Measurements from ENCODE around the gene GATB. TPM values are rescaled to one million over a fixed set of nuclear protein-coding genes. Genes with fewer than 3 reads are reported as not detected.
A peak's percentile ranks its signal among the peaks of the same experiment; 100 is the strongest.

Gene GATB
- total RNA-seq, 6 experiments from 2014 or later: 23.1 to 28.2 (median 24.4) TPM

- H3K36me3 Mint-ChIP-seq (ENCODE audit: low read depth): peaks cover 8% of the 10 kb centered on the region
- H3K4me1 Mint-ChIP-seq (ENCODE audit: low read depth): peaks cover 62% of the 10 kb centered on the region
- no peaks in the 10 kb centered on the region for H3K9me3 Mint-ChIP-seq
- no peak for TF ChIP-seq CTCF (IDR thresholded peaks at IDR 0.05)
- peak; percentile 71 for DNase-seq
- H3K27me3 Mint-ChIP-seq (ENCODE audit: insufficient read depth): no peaks in the 10 kb centered on the region; the same call in 1 of the 2 replicates
- H3K4me3 Mint-ChIP-seq: peak overlapping the region; percentile 57
- peak overlapping the region; percentile 87 for H3K27ac Mint-ChIP-seq
Measured at GRCh38 chr4:151688003-151688784, 72.6 kb downstream of the GATB start.

- no peaks in the 10 kb centered on the region; the same call in 1 of the 2 replicates for H3K27me3 Mint-ChIP-seq (ENCODE audit: insufficient read depth)
- peaks cover 61% of the 10 kb centered on the region for H3K4me1 Mint-ChIP-seq (ENCODE audit: low read depth)
- DNase-seq: peak; percentile 36
- H3K27ac Mint-ChIP-seq: peak overlapping the region; percentile 87
- H3K4me3 Mint-ChIP-seq: peak overlapping the region; percentile 57; the same call in 1 of the 2 replicates
- H3K9me3 Mint-ChIP-seq: no peaks in the 10 kb centered on the region
- TF ChIP-seq CTCF (IDR thresholded peaks at IDR 0.05): no peak
- H3K36me3 Mint-ChIP-seq (ENCODE audit: low read depth): peaks cover 12% of the 10 kb centered on the region
Measured at GRCh38 chr4:151687021-151687640, 73.7 kb downstream of the GATB start.

- Mint-ChIP-seq H3K27me3 (ENCODE audit: insufficient read depth) (no peaks in the 10 kb centered on the region; the same call in 1 of the 2 replicates), H3K36me3 (ENCODE audit: low read depth) (peaks cover 12% of the 10 kb centered on the region), H3K4me3 (no peak overlapping the region), H3K27ac (no peak overlapping the region), H3K4me1 (ENCODE audit: low read depth) (peaks cover 42% of the 10 kb centered on the region), H3K9me3 (no peaks in the 10 kb centered on the region)
- no peak for TF ChIP-seq CTCF (IDR thresholded peaks at IDR 0.05)
- no peak for DNase-seq
Measured at GRCh38 chr4:151685303-151685702, 75.5 kb downstream of the GATB start.

- Mint-ChIP-seq H3K4me1 (ENCODE audit: low read depth) (peaks cover 14% of the 10 kb centered on the region), H3K27me3 (ENCODE audit: insufficient read depth) (no peaks in the 10 kb centered on the region; the same call in 1 of the 2 replicates), H3K9me3 (no peaks in the 10 kb centered on the region), H3K4me3 (no peak overlapping the region), H3K36me3 (ENCODE audit: low read depth) (peaks cover 12% of the 10 kb centered on the region), H3K27ac (no peak overlapping the region)
- no peak for DNase-seq
- no peak for TF ChIP-seq CTCF (IDR thresholded peaks at IDR 0.05)
Measured at GRCh38 chr4:151681085-151681484, 79.7 kb downstream of the GATB start.

GRCh38 chr4:151679231-151679630, 81.6 kb downstream of the GATB start:
- H3K27me3 Mint-ChIP-seq (ENCODE audit: insufficient read depth): no peaks in the 10 kb centered on the region; the same call in 1 of the 2 replicates
- H3K9me3 Mint-ChIP-seq: no peaks in the 10 kb centered on the region
- peaks cover 7% of the 10 kb centered on the region for H3K36me3 Mint-ChIP-seq (ENCODE audit: low read depth)
- H3K27ac Mint-ChIP-seq: no peak overlapping the region
- TF ChIP-seq CTCF (IDR thresholded peaks at IDR 0.05): no peak
- H3K4me3 Mint-ChIP-seq: no peak overlapping the region
- no peak for DNase-seq
- H3K4me1 Mint-ChIP-seq (ENCODE audit: low read depth): peaks cover 19% of the 10 kb centered on the region
